ENCODE measurements around the gene ARHGAP6. TPM values are rescaled to one million over a fixed set of nuclear protein-coding genes. Genes with fewer than 3 reads are reported as not detected.

Gene ARHGAP6
- total RNA-seq, 1 experiment from 2014 or later = 0.10 TPM

GRCh38 chrX:11422525-11422857, 243.2 kb downstream of the ARHGAP6 start:
- no peak overlapping the region for H3K4me2 ChIP-seq (ENCODE audit: low read length)
- no peak overlapping the region for H2AFZ ChIP-seq (ENCODE audit: low read depth, low read length, poor library complexity, severe bottlenecking)
- H3K4me1 ChIP-seq (ENCODE audit: control insufficient read depth in 1 of 2, insufficient read depth in 2 of 2, low read length in 2 of 2) = no peaks in the 10 kb centered on the region
- H3K27me3 ChIP-seq (ENCODE audit: insufficient read depth, low read length) = no peaks in the 10 kb centered on the region; the same call in 1 of the 2 replicates
- H3K4me3 ChIP-seq (replicated peaks in 1 of 2; ENCODE audit: low read depth in 1 of 2, low read length in 2 of 2) = no peak overlapping the region
- no TSS peak for BruUV-seq (replicated peaks)
- TF ChIP-seq, protein P1, sequence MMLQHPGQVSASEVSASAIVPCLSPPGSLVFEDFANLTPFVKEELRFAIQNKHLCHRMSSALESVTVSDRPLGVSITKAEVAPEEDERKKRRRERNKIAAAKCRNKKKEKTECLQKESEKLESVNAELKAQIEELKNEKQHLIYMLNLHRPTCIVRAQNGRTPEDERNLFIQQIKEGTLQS (IDR thresholded peaks at IDR 0.05) = no peak
- no peak overlapping the region for H3K27ac ChIP-seq (ENCODE audit: low read depth, low read length)
- no peak overlapping the region for H3K9ac ChIP-seq (ENCODE audit: low read length)
- no peaks in the 10 kb centered on the region for H4K20me1 ChIP-seq (ENCODE audit: insufficient read depth)
- ChIA-PET CTCF (no interaction called here), RAD21 (ENCODE audit: low non-redundant PET in 1 of 2, low total read pairs in 2 of 2, uncharacterized antibody in 2 of 2, unreplicated experiment in 2 of 2) (no interaction called here), POLR2A (no interaction called here)
- H3K79me2 ChIP-seq (ENCODE audit: insufficient read depth, low read length) = no peaks in the 10 kb centered on the region
- H3K9me3 ChIP-seq (ENCODE audit: control insufficient read depth in 1 of 2, insufficient read depth in 1 of 2, low read depth in 1 of 2, low read length in 2 of 2) = no peaks in the 10 kb centered on the region
- H3K9me2 ChIP-seq (ENCODE audit: insufficient read depth) = no peaks in the 10 kb centered on the region
- DNase-seq (ENCODE audit: low read depth, low spot score) = no peak
- intact Hi-C loops (cut with micrococcal nuclease) = no loop called here
- no peaks in the 10 kb centered on the region for H3K36me3 ChIP-seq (ENCODE audit: control insufficient read depth in 1 of 2, insufficient read depth in 2 of 2, low read length in 2 of 2)
- no peak for ATAC-seq

GRCh38 chrX:11421805-11422524, 243.8 kb downstream of the ARHGAP6 start:
- intact Hi-C loops (cut with micrococcal nuclease) = no loop called here

More at GRCh38 chrX:11421805-11422524, 243.8 kb downstream of the ARHGAP6 start:
- Histone ChIP-seq H3K9me2 (ENCODE audit: insufficient read depth) (no peaks in the 10 kb centered on the region), H3K4me3 (replicated peaks in 1 of 2; ENCODE audit: low read depth in 1 of 2, low read length in 2 of 2) (no peak overlapping the region), H3K36me3 (ENCODE audit: control insufficient read depth in 1 of 2, insufficient read depth in 2 of 2, low read length in 2 of 2) (no peaks in the 10 kb centered on the region), H3K9me3 (ENCODE audit: control insufficient read depth in 1 of 2, insufficient read depth in 1 of 2, low read depth in 1 of 2, low read length in 2 of 2) (no peaks in the 10 kb centered on the region), H2AFZ (ENCODE audit: low read depth, low read length, poor library complexity, severe bottlenecking) (no peak overlapping the region), H3K4me2 (ENCODE audit: low read length) (no peak overlapping the region), H3K27ac (ENCODE audit: low read depth, low read length) (no peak overlapping the region), H3K27me3 (ENCODE audit: insufficient read depth, low read length) (no peaks in the 10 kb centered on the region; the same call in 1 of the 2 replicates), H3K4me1 (ENCODE audit: control insufficient read depth in 1 of 2, insufficient read depth in 2 of 2, low read length in 2 of 2) (no peaks in the 10 kb centered on the region), H3K9ac (ENCODE audit: low read length) (no peak overlapping the region), H3K79me2 (ENCODE audit: insufficient read depth, low read length) (no peaks in the 10 kb centered on the region), H4K20me1 (ENCODE audit: insufficient read depth) (no peaks in the 10 kb centered on the region)
- ChIA-PET POLR2A (no interaction called here), CTCF (no interaction called here), RAD21 (ENCODE audit: low non-redundant PET in 1 of 2, low total read pairs in 2 of 2, uncharacterized antibody in 2 of 2, unreplicated experiment in 2 of 2) (no interaction called here)
- ATAC-seq = no peak
- BruUV-seq (replicated peaks) = no TSS peak
- TF ChIP-seq TCF7L2 (IDR thresholded peaks at IDR 0.05; ENCODE audit: borderline replicate concordance, extremely low read depth, insufficient read depth, insufficient read length) = no peak
- no peak for TF ChIP-seq EGR1 (IDR thresholded peaks at IDR 0.05; ENCODE audit: low read depth)
- TF ChIP-seq ZFX (IDR thresholded peaks at IDR 0.05) = no peak
- no peak for TF ChIP-seq ELF1 (IDR thresholded peaks at IDR 0.05; ENCODE audit: borderline replicate concordance, low read depth)
- no peak for TF ChIP-seq RAD21 (IDR thresholded peaks at IDR 0.05; ENCODE audit: low read depth)
- TF ChIP-seq ZBTB33 (IDR thresholded peaks at IDR 0.05; ENCODE audit: extremely low read depth, insufficient replicate concordance, low read length) = no peak
- no peak for TF ChIP-seq SIN3A (IDR thresholded peaks at IDR 0.05; ENCODE audit: low read depth)
- TF ChIP-seq FOSL1 (IDR thresholded peaks at IDR 0.05; ENCODE audit: low read depth) = no peak
- TF ChIP-seq MAX (IDR thresholded peaks at IDR 0.05) = no peak
- TF ChIP-seq SP1 (IDR thresholded peaks at IDR 0.05; ENCODE audit: low read depth) = no peak
- DNase-seq (ENCODE audit: low read depth, low spot score) = no peak

Data from HCT116 (cell line).